ENCODE measurements around the gene IRS4. TPM values are rescaled to one million over a fixed set of nuclear protein-coding genes. Genes with fewer than 3 reads are reported as not detected.

Gene IRS4
- total and polyA plus RNA-seq, 10 of the 15 experiments (the other 5 are each of a cell fraction or from before 2014, with no cell fraction given): 0.03 to 0.11 (median 0.04) TPM; not detected in 7

GRCh38 chrX:108737754-108738153, 1.4 kb upstream of the IRS4 start:
- Histone ChIP-seq H3K79me2 (ENCODE audit: control insufficient read depth, insufficient read depth, low read length) (no peaks in the 10 kb centered on the region), H3K4me3 (no peak overlapping the region), H3K9me3 (replicated peaks; ENCODE audit: control insufficient read depth, insufficient read depth, low read length) (no peaks in the 10 kb centered on the region; the same call in 2 of the 3 replicates), H3K4me2 (ENCODE audit: control insufficient read depth, insufficient read depth) (no peak overlapping the region), H3K36me3 (ENCODE audit: control insufficient read depth in 2 of 2, insufficient read depth in 2 of 2, low read length in 1 of 2) (no peaks in the 10 kb centered on the region), H2AFZ (ENCODE audit: control insufficient read depth, low read depth, low read length) (no peak overlapping the region), H3K27ac (ENCODE audit: control insufficient read depth, insufficient read depth) (no peak overlapping the region), H4K20me1 (ENCODE audit: control insufficient read depth, insufficient read depth) (no peaks in the 10 kb centered on the region), H3K9ac (ENCODE audit: control insufficient read depth, insufficient read depth, low read length) (no peak overlapping the region), H3K27me3 (replicated peaks in 1 of 2; ENCODE audit: control insufficient read depth in 2 of 2, insufficient read depth in 2 of 2, low read length in 1 of 2) (peaks cover 2 to 3% of the 10 kb centered on the region in 2 experiments; a peak in 3 of 4 replicates), H3K4me1 (ENCODE audit: control insufficient read depth, insufficient read depth, low read length) (no peaks in the 10 kb centered on the region)
- ATAC-seq (no peak), FAIRE-seq (no peak), DNase-seq (ENCODE audit: low read depth, low spot score) (no peak)
- TF ChIP-seq MAX (IDR thresholded peaks at IDR 0.05; ENCODE audit: low read depth, low read length) (no peak), RBBP5 (conservative IDR thresholded peaks at IDR 0.05) (no peak), POLR2AphosphoS5 (IDR thresholded peaks at IDR 0.05; ENCODE audit: low read length) (no peak), USF1 (IDR thresholded peaks at IDR 0.05; ENCODE audit: borderline replicate concordance, extremely low read length, insufficient read depth, low read depth, low read length) (no peak), DPF2 (IDR thresholded peaks at IDR 0.05) (no peak), SUPT20H (IDR thresholded peaks at IDR 0.05; ENCODE audit: borderline replicate concordance, control insufficient read depth, low read depth, low read length) (no peak), MEF2B (IDR thresholded peaks at IDR 0.05; ENCODE audit: partially characterized antibody, poor library complexity, severe bottlenecking) (no peak), CBX5 (IDR thresholded peaks at IDR 0.05; ENCODE audit: low read depth) (no peak)
- intact Hi-C loops (cut with micrococcal nuclease; ENCODE audit: unreplicated experiment): no loop called here
- BruUV-seq (replicated peaks): no TSS peak
- SMC1A ChIA-PET (ENCODE audit: uncharacterized antibody, unreplicated experiment): interaction anchor here (0.9 kb wide), 1 partner anchor 11 kb away, joined by 3 read pairs; no protein-coding TSS in a partner anchor
- POLR2A ChIA-PET: no interaction called here
- RAD21 ChIA-PET (ENCODE audit: unreplicated experiment): no interaction called here
- in situ Hi-C loops (cut with MboI): no loop called here
- CTCF ChIA-PET: no interaction called here
- 21% methylated on average over 4 of the region's 5 CpGs for WGBS (ENCODE audit: insufficient coverage, insufficient replicate concordance, low lambda C conversion rate, missing lambda C conversion rate)
